ENCODE data around the gene ZMYND15. TPM values are rescaled to one million over a fixed set of nuclear protein-coding genes. Genes with fewer than 3 reads are reported as not detected.

ZMYND15 gene
- total and polyA plus RNA-seq, 2 of the 13 experiments (the other 11 are each of a cell fraction or from before 2014, with no cell fraction given) = 0.24 to 2.7 TPM

DNA sequence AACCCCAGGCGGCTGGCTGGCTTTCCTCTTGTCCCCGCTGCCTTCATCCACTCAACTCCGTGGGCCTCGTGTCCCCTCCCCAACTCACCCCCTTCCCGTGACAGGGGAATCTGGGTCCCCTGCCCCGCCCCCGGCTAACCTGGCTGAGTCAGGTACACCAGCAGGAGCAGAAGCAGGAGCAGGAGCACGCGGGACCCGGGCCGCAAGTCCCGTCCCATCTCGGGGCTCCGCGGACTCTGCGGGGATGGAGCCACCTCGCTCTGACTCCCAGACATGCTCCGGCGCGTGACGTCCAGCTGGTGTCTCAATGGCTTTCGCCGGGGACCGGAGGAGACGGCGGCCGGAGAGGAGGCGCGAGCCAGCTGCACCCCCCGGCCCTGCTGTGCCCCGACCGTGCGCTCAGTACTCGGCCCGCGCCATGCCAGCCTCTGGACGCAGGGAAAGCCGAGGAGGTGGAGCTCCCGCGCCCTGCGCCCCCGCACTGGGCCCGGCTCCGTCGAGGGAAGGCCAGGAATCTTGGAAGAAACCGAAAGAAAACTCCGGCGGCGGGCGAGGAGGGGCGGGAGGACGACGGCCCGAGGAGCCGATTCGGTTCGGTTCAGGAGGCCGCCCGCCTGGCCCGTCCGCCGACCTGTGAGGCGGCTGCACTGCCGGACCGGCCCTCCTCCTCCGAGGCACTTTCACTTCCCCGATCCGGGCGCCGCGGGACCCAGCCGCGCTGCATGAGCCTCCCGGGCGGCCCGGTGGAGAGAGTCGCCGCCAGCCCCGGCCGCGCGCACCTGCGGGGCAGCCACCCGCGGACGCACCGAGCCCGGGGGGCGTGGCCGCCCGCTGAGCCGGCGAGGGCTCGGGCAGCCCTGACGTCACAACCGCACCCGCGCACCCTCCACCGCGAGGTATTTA lies at the start of gene ZMYND15, which contains the start of gene CXCL16 (continued):
- TF ChIP-seq ZNF33B (CRISPR knock-in tag; IDR thresholded peaks at IDR 0.05) (peak; percentile 41; the same call in 1 of the 2 replicates), ZNF615 (CRISPR knock-in tag; IDR thresholded peaks at IDR 0.05; ENCODE audit: borderline replicate concordance) (no peak), ARNT2 (CRISPR knock-in tag; IDR thresholded peaks at IDR 0.05; ENCODE audit: low read depth) (peak; percentile 56; the same call in 1 of the 2 replicates), ZSCAN22 (CRISPR knock-in tag; IDR thresholded peaks at IDR 0.05) (peak; percentile 65; the same call in 1 of the 2 replicates), FOXA1 (IDR thresholded peaks at IDR 0.05) (no peak), FOXA1 (CRISPR knock-in tag; IDR thresholded peaks at IDR 0.05) (no peak), ZNF256 (CRISPR knock-in tag; conservative IDR thresholded peaks at IDR 0.05) (no peak), ZNF792 (CRISPR knock-in tag; IDR thresholded peaks at IDR 0.05) (no peak), ZNF780A (CRISPR knock-in tag; IDR thresholded peaks at IDR 0.05) (no peak), ZNF558 (CRISPR knock-in tag; IDR thresholded peaks at IDR 0.05; ENCODE audit: borderline replicate concordance) (peak; percentile 82; the same call in 1 of the 2 replicates), SRSF4 (IDR thresholded peaks at IDR 0.05; ENCODE audit: low read depth, low read length, poor library complexity, severe bottlenecking) (no peak), ASH2L (IDR thresholded peaks at IDR 0.05; ENCODE audit: insufficient read length, low read depth, low read length) (peak; percentile 45), KDM6A (CRISPR knock-in tag; IDR thresholded peaks at IDR 0.05; ENCODE audit: low read depth) (no peak), SP1 (IDR thresholded peaks at IDR 0.05) (no peak), SP1 (CRISPR knock-in tag; IDR thresholded peaks at IDR 0.05) (no peak; the same call in 1 of the 2 replicates), IRX3 (CRISPR knock-in tag; IDR thresholded peaks at IDR 0.05; ENCODE audit: borderline replicate concordance, low read depth) (0 out of 2 replicates have a peak, but pooled peaks have one; percentile 4), MTF2 (CRISPR knock-in tag; IDR thresholded peaks at IDR 0.05; ENCODE audit: borderline replicate concordance) (peak; percentile 80; the same call in 1 of the 2 replicates), ZNF614 (CRISPR knock-in tag; IDR thresholded peaks at IDR 0.05; ENCODE audit: borderline replicate concordance) (peak; percentile 30; the same call in 1 of the 2 replicates), ZNF335 (CRISPR knock-in tag; IDR thresholded peaks at IDR 0.05) (no peak), SATB2 (CRISPR knock-in tag; IDR thresholded peaks at IDR 0.05) (no peak), RFX5 (IDR thresholded peaks at IDR 0.05; ENCODE audit: low read depth, low read length) (no peak), ZNF260 (CRISPR knock-in tag; IDR thresholded peaks at IDR 0.05; ENCODE audit: borderline replicate concordance, low read depth) (no peak), EEA1 (CRISPR knock-in tag; IDR thresholded peaks at IDR 0.05; ENCODE audit: borderline replicate concordance) (peak; percentile 53; the same call in 1 of the 2 replicates)
- TF ChIP-seq, protein P1, sequence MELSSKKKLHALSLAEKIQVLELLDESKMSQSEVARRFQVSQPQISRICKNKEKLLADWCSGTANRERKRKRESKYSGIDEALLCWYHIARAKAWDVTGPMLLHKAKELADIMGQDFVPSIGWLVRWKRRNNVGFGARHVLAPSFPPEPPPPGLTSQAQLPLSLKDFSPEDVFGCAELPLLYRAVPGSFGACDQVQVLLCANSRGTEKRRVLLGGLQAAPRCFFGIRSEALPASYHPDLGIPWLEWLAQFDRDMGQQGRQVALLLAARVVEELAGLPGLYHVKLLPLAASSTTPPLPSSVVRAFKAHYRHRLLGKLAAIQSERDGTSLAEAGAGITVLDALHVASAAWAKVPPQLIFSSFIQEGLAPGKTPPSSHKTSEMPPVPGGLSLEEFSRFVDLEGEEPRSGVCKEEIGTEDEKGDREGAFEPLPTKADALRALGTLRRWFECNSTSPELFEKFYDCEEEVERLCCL (CRISPR knock-in tag; IDR thresholded peaks at IDR 0.05; ENCODE audit: borderline replicate concordance) = no peak
- TF ChIP-seq, protein P2, sequence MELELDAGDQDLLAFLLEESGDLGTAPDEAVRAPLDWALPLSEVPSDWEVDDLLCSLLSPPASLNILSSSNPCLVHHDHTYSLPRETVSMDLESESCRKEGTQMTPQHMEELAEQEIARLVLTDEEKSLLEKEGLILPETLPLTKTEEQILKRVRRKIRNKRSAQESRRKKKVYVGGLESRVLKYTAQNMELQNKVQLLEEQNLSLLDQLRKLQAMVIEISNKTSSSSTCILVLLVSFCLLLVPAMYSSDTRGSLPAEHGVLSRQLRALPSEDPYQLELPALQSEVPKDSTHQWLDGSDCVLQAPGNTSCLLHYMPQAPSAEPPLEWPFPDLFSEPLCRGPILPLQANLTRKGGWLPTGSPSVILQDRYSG (CRISPR knock-in tag; IDR thresholded peaks at IDR 0.05) = 0 out of 2 replicates have a peak, but pooled peaks have one; percentile 4
- TF ChIP-seq, protein P3, sequence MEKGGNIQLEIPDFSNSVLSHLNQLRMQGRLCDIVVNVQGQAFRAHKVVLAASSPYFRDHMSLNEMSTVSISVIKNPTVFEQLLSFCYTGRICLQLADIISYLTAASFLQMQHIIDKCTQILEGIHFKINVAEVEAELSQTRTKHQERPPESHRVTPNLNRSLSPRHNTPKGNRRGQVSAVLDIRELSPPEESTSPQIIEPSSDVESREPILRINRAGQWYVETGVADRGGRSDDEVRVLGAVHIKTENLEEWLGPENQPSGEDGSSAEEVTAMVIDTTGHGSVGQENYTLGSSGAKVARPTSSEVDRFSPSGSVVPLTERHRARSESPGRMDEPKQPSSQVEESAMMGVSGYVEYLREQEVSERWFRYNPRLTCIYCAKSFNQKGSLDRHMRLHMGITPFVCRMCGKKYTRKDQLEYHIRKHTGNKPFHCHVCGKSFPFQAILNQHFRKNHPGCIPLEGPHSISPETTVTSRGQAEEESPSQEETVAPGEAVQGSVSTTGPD (CRISPR knock-in tag; IDR thresholded peaks at IDR 0.05) = no peak
- TF ChIP-seq, protein P4, sequence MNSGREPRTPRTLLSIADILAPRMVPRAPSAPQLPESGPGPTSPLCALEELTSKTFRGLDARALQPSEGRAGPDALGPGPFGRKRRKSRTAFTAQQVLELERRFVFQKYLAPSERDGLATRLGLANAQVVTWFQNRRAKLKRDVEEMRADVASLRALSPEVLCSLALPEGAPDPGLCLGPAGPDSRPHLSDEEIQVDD (CRISPR knock-in tag; IDR thresholded peaks at IDR 0.05; ENCODE audit: borderline replicate concordance) = no peak
